BLaER1 treated with 17β-estradiol and CSF1 and Interleukin-3, amounts not matched to agents 10 nM and 100 nM (cell line): ENCODE results near the gene MC5R.

ENCODE experiments used
- H3K27ac ChIP-seq, 11 experiments: shearing (Covaris generic); formaldehyde crosslinking; 2 replicates each; pipeline ENCODE4 v1.8.1; 2022
- H3K27me3 ChIP-seq, 11 experiments: shearing (Covaris generic); formaldehyde crosslinking; 2 replicates each; pipeline ENCODE4 v1.8.1; 2022
- H3K36me3 ChIP-seq, 11 experiments: shearing (Covaris generic); formaldehyde crosslinking; 2 replicates each; pipeline ENCODE4 v1.8.1; 2022
- H3K4me1 ChIP-seq, 10 experiments: shearing (Covaris generic); formaldehyde crosslinking; 2 replicates each; pipeline ENCODE4 v1.8.1; 2022
- H3K4me2 ChIP-seq, 11 experiments: shearing (Covaris generic); formaldehyde crosslinking; 2 replicates each; pipeline ENCODE4 v1.8.1; 2022
- H3K4me3 ChIP-seq, 10 experiments: shearing (Covaris generic); formaldehyde crosslinking; 2 replicates each; pipeline ENCODE4 v1.8.1; 2022
- H3K9ac ChIP-seq, 11 experiments: shearing (Covaris generic); formaldehyde crosslinking; 2 replicates each; pipeline ENCODE4 v1.8.1; 2022
- H3K9me3 ChIP-seq, 11 experiments: shearing (Covaris generic); formaldehyde crosslinking; replicated peaks in 1 of 11; 2 replicates each; pipeline ENCODE4 v1.8.1; 2022
- H4K20me1 ChIP-seq, 11 experiments: shearing (Covaris generic); formaldehyde crosslinking; 2 replicates each; pipeline ENCODE4 v1.8.1; 2022
- Cebpa-rat ChIP-seq, 11 experiments: shearing (Covaris generic); IDR thresholded peaks; 2 replicates each; pipeline ENCODE4 v1.8.1; 2022

The MC5R gene

GRCh38 chr18:13874558-13874957, 50.6 kb downstream of the MC5R start:
- H3K4me1 ChIP-seq, result peaks cover 0 to 12% (median 2%) of the 10 kb centered on the region in 10 experiments; a peak in 7 of 20 replicates
- H3K36me3 ChIP-seq, result no peaks in the 10 kb centered on the region
- H4K20me1 ChIP-seq, result no peaks in the 10 kb centered on the region
- no peaks in the 10 kb centered on the region for H3K27me3 ChIP-seq
- no peak overlapping the region for H3K4me3 ChIP-seq
- no peak overlapping the region for H3K4me2 ChIP-seq
- H3K9ac ChIP-seq, result no peak overlapping the region
- H3K27ac ChIP-seq, result no peak overlapping the region
- no peak for TF ChIP-seq Cebpa-rat (IDR thresholded peaks at IDR 0.05)
- H3K9me3 ChIP-seq, result peaks cover 0 to 5% (median 0%) of the 10 kb centered on the region in 11 experiments; a peak in 3 of 22 replicates
